WI38 (cell line): ENCODE measurements around the gene SLC38A9.

ENCODE experiments used
- H3K4me3 ChIP-seq: 2 replicates; pipeline ENCODE4 v1.5.1; 2011; ENCODE audit warnings: low read depth, mild to moderate bottlenecking, control low read depth, low read length
- TF ChIP-seq, protein P1 (sequence below): IDR thresholded peaks from 2 replicates; pipeline ENCODE4 v1.5.1; 2012; ENCODE audit warnings: low read depth, mild to moderate bottlenecking, control low read depth, low read length

The SLC38A9 gene

DNA sequence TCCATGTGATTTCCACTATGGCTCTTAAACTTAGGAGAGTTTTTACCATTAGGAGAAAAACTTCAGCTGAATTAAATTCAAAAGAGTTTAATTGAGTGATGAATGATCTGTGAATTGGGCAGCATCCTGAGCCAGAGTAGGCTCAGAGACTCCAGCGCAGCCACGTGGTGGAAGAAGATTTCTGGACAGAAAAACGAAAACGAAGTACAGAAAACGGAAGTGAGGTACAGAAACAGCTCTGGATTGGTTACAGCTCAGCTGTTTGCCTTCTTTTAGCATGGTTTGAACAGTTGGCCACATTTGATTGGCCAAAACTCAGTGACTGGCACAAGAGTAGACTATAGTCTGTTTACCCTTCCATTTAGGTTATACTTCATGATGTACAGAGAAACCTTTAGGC is 108.2 kb downstream of the SLC38A9 start:
- no peak overlapping the region for H3K4me3 ChIP-seq
- TF ChIP-seq, protein P1, sequence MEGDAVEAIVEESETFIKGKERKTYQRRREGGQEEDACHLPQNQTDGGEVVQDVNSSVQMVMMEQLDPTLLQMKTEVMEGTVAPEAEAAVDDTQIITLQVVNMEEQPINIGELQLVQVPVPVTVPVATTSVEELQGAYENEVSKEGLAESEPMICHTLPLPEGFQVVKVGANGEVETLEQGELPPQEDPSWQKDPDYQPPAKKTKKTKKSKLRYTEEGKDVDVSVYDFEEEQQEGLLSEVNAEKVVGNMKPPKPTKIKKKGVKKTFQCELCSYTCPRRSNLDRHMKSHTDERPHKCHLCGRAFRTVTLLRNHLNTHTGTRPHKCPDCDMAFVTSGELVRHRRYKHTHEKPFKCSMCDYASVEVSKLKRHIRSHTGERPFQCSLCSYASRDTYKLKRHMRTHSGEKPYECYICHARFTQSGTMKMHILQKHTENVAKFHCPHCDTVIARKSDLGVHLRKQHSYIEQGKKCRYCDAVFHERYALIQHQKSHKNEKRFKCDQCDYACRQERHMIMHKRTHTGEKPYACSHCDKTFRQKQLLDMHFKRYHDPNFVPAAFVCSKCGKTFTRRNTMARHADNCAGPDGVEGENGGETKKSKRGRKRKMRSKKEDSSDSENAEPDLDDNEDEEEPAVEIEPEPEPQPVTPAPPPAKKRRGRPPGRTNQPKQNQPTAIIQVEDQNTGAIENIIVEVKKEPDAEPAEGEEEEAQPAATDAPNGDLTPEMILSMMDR: no peak

DNA sequence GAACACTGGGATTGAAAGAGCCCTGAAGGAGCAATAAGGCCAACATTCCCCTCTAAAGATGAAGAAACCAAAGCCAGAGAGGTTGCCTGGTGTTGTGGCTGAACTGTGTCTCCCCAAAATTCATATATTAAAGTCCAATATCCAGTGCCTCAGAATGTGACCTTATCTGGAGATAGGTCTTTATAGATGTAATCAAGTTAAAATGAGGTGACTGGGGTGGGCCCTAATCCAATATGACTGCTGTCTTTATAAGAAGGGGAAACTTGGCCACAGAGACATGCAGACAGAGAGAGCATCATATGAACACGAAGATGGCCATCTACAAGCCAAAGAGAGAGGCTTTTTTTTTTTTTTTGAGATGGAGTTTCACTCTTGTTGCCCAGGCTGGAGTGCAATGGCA is 110.5 kb downstream of the SLC38A9 start:
- TF ChIP-seq, protein P1: no peak
- H3K4me3 ChIP-seq: no peak overlapping the region

DNA sequence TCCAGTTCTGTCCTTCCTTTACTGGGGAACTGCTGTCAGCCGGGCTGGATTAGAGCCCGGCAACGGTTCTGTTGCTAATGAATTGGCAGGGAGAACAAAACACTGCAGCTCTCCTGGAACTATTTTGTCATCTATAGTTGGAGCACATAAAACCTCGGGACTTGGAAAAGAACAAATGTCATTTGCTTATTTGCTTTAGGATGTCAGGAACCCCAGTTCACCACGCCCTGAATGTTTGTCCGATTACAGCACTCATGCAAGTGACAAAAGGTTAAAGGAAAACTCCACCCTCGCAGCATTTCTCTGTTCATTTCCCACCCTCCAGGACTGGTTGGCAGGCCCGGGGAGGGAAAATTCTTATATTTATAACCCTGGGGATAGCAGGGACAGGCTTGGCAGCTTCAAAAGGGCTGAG is 110.9 kb downstream of the SLC38A9 start:
- TF ChIP-seq, protein P1: no peak
- H3K4me3 ChIP-seq: no peak overlapping the region

GRCh38 chr5:55600497-55601203 is 111.5 kb downstream of the SLC38A9 start:
- H3K4me3 ChIP-seq: no peak overlapping the region

GRCh38 chr5:55600086-55600485 is 112.0 kb downstream of the SLC38A9 start:
- TF ChIP-seq, protein P1: no peak

More at GRCh38 chr5:55600497-55601203, 111.5 kb downstream of the SLC38A9 start:
- TF ChIP-seq, protein P1: no peak

DNA sequence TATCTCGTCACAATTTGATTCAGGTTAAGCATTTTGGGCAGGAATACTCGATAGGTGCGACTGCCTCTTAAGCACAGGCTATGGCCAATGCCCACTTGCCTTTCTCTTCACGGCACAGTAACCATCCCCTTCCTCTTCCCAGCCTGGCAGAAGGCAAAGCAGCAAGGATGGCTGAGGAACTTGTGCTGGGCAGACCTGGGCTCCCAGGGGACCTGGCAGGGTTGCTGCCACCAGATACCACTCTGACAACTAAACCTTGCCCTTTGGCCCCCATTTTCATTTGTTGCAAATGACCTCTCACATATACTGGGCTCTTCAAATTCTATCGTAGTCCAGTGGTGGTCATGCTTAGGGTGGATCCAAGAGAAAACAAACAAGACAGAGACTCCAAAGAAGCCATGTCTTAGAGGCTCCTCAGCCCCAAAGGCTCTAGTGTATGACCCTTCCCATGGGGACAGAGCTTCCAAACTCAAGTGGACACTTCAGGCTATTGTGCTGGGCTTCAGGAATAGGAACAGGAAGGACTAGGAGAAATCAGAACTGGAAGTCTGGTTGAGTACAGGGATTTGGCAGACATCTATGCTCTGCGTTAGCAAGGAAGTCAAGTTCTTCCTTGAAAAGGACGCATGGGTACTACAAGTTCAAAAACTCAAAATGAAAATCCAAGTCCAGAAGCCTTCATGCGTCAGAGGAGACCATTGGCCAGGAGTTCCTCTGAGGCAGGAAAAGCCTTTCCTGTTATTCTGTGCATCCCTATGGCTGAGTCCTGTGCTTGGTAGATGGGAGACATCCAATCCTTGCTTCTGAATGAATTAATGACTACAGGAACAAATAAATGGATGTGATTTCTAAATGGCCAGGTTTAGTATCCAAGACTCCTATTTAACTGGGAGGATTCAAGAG is 112.7 kb downstream of the SLC38A9 start:
- TF ChIP-seq, protein P1: no peak
- no peak overlapping the region for H3K4me3 ChIP-seq

More at GRCh38 chr5:55600086-55600485, 112.0 kb downstream of the SLC38A9 start:
- H3K4me3 ChIP-seq: no peak overlapping the region
